ENCODE measurements around the gene CELSR1. TPM values are rescaled to one million over a fixed set of nuclear protein-coding genes. Genes with fewer than 3 reads are reported as not detected.
"Not testable (repeated sequence)": the region's sequence is repeated elsewhere in the genome, so short reads cannot be mapped to it uniquely, and the experiment has no call there.

CELSR1 gene
- total RNA-seq, 1 experiment from 2014 or later: 37.6 TPM

GRCh38 chr22:46504584-46504983, 32.8 kb downstream of the CELSR1 start:
- H3K27ac ChIP-seq: no peak overlapping the region
- H3F3A ChIP-seq (ENCODE audit: insufficient read depth, low read depth): peaks cover 36% of the 10 kb centered on the region
- ChIA-PET POLR2A (ENCODE audit: unreplicated experiment) (no interaction called here), CTCF (no interaction called here)
- no peaks in the 10 kb centered on the region for H3K9me3 ChIP-seq (ENCODE audit: insufficient read depth, low read depth)
- no peaks in the 10 kb centered on the region for H3K9me2 ChIP-seq (ENCODE audit: insufficient read depth)
- H3K4me1 ChIP-seq (replicated peaks; ENCODE audit: insufficient read depth): peaks cover 32% of the 10 kb centered on the region
- no peak for DNase-seq
- H4K20me1 ChIP-seq (ENCODE audit: insufficient read depth): no peaks in the 10 kb centered on the region
- H3K36me3 ChIP-seq (ENCODE audit: low read depth): no peaks in the 10 kb centered on the region
- H3K4me2 ChIP-seq: no peak overlapping the region
- no peak for TF ChIP-seq EZH2 (IDR thresholded peaks at IDR 0.05; ENCODE audit: low read depth)
- no peak for TF ChIP-seq CTCF (conservative IDR thresholded peaks at IDR 0.05)
- H3K79me2 ChIP-seq (ENCODE audit: low read depth): peaks cover 13% of the 10 kb centered on the region
- BruUV-seq (replicated peaks): no TSS peak
- no peak overlapping the region for H2AFZ ChIP-seq
- H3K27me3 ChIP-seq (ENCODE audit: insufficient read depth, low read depth): no peaks in the 10 kb centered on the region
- no peak overlapping the region for H3K4me3 ChIP-seq
- intact Hi-C loops (cut with micrococcal nuclease; ENCODE audit: unreplicated experiment): no loop called here

GRCh38 chr22:46502440-46503175, 34.8 kb downstream of the CELSR1 start:
- TF ChIP-seq CTCF (conservative IDR thresholded peaks at IDR 0.05): no peak
- H3K27ac ChIP-seq: peak overlapping the region; percentile 57
- H3K4me3 ChIP-seq: no peak overlapping the region
- CTCF ChIA-PET: no interaction called here
- H3F3A ChIP-seq (ENCODE audit: insufficient read depth, low read depth): peaks cover 36% of the 10 kb centered on the region
- H3K9me2 ChIP-seq (ENCODE audit: insufficient read depth): no peaks in the 10 kb centered on the region
- POLR2A ChIA-PET (ENCODE audit: unreplicated experiment): interaction anchor here (0.6 kb wide), 2 partner anchors 73 to 433 kb away, joined by 3 to 10 read pairs; no protein-coding TSS in a partner anchor
- BruUV-seq (replicated peaks): no TSS peak
- peaks cover 13% of the 10 kb centered on the region for H3K79me2 ChIP-seq (ENCODE audit: low read depth)
- 0 out of 2 replicates have a peak overlapping the region, but pooled peaks have one; percentile 16 for H3K4me2 ChIP-seq
- intact Hi-C loops (cut with micrococcal nuclease; ENCODE audit: unreplicated experiment): no loop called here
- no peaks in the 10 kb centered on the region for H3K36me3 ChIP-seq (ENCODE audit: low read depth)
- H4K20me1 ChIP-seq (ENCODE audit: insufficient read depth): no peaks in the 10 kb centered on the region
- no peak overlapping the region for H2AFZ ChIP-seq
- H3K4me1 ChIP-seq (replicated peaks; ENCODE audit: insufficient read depth): peaks cover 32% of the 10 kb centered on the region
- H3K27me3 ChIP-seq (ENCODE audit: insufficient read depth, low read depth): no peaks in the 10 kb centered on the region
- no peak for DNase-seq
- no peaks in the 10 kb centered on the region for H3K9me3 ChIP-seq (ENCODE audit: insufficient read depth, low read depth)

GRCh38 chr22:46501701-46502100, 35.7 kb downstream of the CELSR1 start:
- ChIA-PET CTCF (no interaction called here), POLR2A (ENCODE audit: unreplicated experiment) (interaction anchor here (0.6 kb wide), 1 partner anchor 74 kb away, joined by 10 read pairs; no protein-coding TSS in a partner anchor)
- Histone ChIP-seq H2AFZ (no peak overlapping the region), H3K9me2 (ENCODE audit: insufficient read depth) (no peaks in the 10 kb centered on the region), H3K79me2 (ENCODE audit: low read depth) (peaks cover 13% of the 10 kb centered on the region), H3K9me3 (ENCODE audit: insufficient read depth, low read depth) (no peaks in the 10 kb centered on the region), H4K20me1 (ENCODE audit: insufficient read depth) (no peaks in the 10 kb centered on the region), H3F3A (ENCODE audit: insufficient read depth, low read depth) (peaks cover 40% of the 10 kb centered on the region), H3K4me1 (replicated peaks; ENCODE audit: insufficient read depth) (peaks cover 32% of the 10 kb centered on the region), H3K27me3 (ENCODE audit: insufficient read depth, low read depth) (no peaks in the 10 kb centered on the region), H3K4me3 (no peak overlapping the region), H3K27ac (peak overlapping the region; percentile 81), H3K4me2 (peak overlapping the region; percentile 50), H3K36me3 (ENCODE audit: low read depth) (no peaks in the 10 kb centered on the region)
- TF ChIP-seq CTCF (conservative IDR thresholded peaks at IDR 0.05) (no peak), EZH2 (IDR thresholded peaks at IDR 0.05; ENCODE audit: low read depth) (no peak)
- peak; percentile 60 to 87 for DNase-seq
- BruUV-seq (replicated peaks): no TSS peak
- intact Hi-C loops (cut with micrococcal nuclease; ENCODE audit: unreplicated experiment): loop anchor here (1.0 to 2.0 kb wide), 2 partner anchors 27 to 51 kb away; no protein-coding TSS in a partner anchor

GRCh38 chr22:46501265-46501664, 36.2 kb downstream of the CELSR1 start:
- H3K27me3 ChIP-seq (ENCODE audit: insufficient read depth, low read depth); H3K36me3 ChIP-seq (ENCODE audit: low read depth); POLR2A ChIA-PET (ENCODE audit: unreplicated experiment); BruUV-seq (replicated peaks); H3K9me2 ChIP-seq (ENCODE audit: insufficient read depth); H3K4me3 ChIP-seq; DNase-seq; H2AFZ ChIP-seq; H4K20me1 ChIP-seq (ENCODE audit: insufficient read depth); H3K9me3 ChIP-seq (ENCODE audit: insufficient read depth, low read depth): not testable (repeated sequence)
- peaks cover 13% of the 10 kb centered on the region for H3K79me2 ChIP-seq (ENCODE audit: low read depth)
- peaks cover 32% of the 10 kb centered on the region for H3K4me1 ChIP-seq (replicated peaks; ENCODE audit: insufficient read depth)
- H3F3A ChIP-seq (ENCODE audit: insufficient read depth, low read depth): peaks cover 36% of the 10 kb centered on the region
- CTCF ChIA-PET: interaction anchor here (0.6 kb wide), 2 partner anchors 12 to 97 kb away, joined by 4 to 9 read pairs; no protein-coding TSS in a partner anchor
- H3K27ac ChIP-seq: peak overlapping the region; percentile 81
- peak overlapping the region; percentile 50 for H3K4me2 ChIP-seq
- intact Hi-C loops (cut with micrococcal nuclease; ENCODE audit: unreplicated experiment): loop anchor here (1.0 to 2.0 kb wide), 2 partner anchors 27 to 50 kb away; no protein-coding TSS in a partner anchor
